Measurements from ENCODE around the gene TRDMT1. TPM values are rescaled to one million over a fixed set of nuclear protein-coding genes. Genes with fewer than 3 reads are reported as not detected.

Gene TRDMT1
- total RNA-seq, 1 experiment from 2014 or later = 4.2 TPM

DNA sequence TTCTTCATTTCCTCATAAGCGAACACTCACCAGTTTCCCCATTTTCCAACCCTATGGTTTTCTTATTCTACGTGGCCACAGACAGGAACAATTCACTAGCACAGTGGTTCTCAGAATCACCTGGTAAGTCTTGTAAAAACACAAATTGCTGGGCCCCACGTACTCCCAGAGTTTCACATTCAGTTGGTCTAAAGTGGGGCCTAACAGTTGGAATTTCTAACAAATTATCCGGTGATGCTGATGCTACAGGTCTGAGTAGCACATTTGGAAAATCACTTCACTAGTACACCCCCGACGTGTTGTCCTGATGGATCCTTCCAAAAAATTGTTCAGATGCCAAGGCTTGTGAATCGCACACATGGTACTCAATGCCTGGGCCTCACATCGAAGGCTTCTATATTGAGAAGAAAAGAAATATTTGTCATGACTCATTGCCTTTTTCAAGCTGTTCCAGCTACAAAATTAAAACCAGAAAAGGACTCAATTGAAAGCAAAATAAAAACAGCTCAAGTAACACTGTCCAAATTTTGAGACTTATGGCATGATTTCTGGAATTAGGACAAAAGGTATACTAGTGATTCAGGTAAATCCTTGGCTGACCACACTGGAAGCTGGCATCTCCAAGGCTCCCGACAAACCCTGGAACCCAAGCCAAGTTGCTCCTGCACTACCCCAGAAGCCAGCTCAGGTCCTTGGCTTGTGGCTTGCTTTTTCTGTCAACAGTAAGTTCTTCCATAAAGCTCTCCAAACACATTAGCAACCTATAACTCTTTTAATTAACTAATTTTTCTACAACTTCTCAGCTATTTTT, 13.7 kb upstream of the TRDMT1 start:
- H3F3A ChIP-seq (ENCODE audit: insufficient read depth, low read depth) = peaks cover 19% of the 10 kb centered on the region
- H3K27ac ChIP-seq = peak overlapping the region; percentile 83
- CTCF ChIA-PET = interaction anchor here (0.6 kb wide), 1 partner anchor 238 kb away, joined by 3 read pairs; no protein-coding TSS in a partner anchor
- peaks cover 35% of the 10 kb centered on the region for H3K4me1 ChIP-seq (replicated peaks; ENCODE audit: insufficient read depth)
- POLR2A ChIA-PET (ENCODE audit: unreplicated experiment) = no interaction called here
- H3K79me2 ChIP-seq (ENCODE audit: low read depth) = no peaks in the 10 kb centered on the region
- TF ChIP-seq, protein P1, sequence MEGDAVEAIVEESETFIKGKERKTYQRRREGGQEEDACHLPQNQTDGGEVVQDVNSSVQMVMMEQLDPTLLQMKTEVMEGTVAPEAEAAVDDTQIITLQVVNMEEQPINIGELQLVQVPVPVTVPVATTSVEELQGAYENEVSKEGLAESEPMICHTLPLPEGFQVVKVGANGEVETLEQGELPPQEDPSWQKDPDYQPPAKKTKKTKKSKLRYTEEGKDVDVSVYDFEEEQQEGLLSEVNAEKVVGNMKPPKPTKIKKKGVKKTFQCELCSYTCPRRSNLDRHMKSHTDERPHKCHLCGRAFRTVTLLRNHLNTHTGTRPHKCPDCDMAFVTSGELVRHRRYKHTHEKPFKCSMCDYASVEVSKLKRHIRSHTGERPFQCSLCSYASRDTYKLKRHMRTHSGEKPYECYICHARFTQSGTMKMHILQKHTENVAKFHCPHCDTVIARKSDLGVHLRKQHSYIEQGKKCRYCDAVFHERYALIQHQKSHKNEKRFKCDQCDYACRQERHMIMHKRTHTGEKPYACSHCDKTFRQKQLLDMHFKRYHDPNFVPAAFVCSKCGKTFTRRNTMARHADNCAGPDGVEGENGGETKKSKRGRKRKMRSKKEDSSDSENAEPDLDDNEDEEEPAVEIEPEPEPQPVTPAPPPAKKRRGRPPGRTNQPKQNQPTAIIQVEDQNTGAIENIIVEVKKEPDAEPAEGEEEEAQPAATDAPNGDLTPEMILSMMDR (conservative IDR thresholded peaks at IDR 0.05) = no peak
- TF ChIP-seq EZH2 (IDR thresholded peaks at IDR 0.05; ENCODE audit: low read depth) = no peak
- H3K4me3 ChIP-seq = no peak overlapping the region
- H4K20me1 ChIP-seq (ENCODE audit: insufficient read depth) = no peaks in the 10 kb centered on the region
- 0 out of 2 replicates have a peak overlapping the region, but pooled peaks have one; percentile 43 for H3K4me2 ChIP-seq
- no peaks in the 10 kb centered on the region for H3K9me3 ChIP-seq (ENCODE audit: insufficient read depth, low read depth)
- BruUV-seq (replicated peaks) = no TSS peak
- DNase-seq = no peak
- no peaks in the 10 kb centered on the region for H3K36me3 ChIP-seq (ENCODE audit: low read depth)
- H3K27me3 ChIP-seq (ENCODE audit: insufficient read depth, low read depth) = no peaks in the 10 kb centered on the region
- no peak overlapping the region for H2AFZ ChIP-seq
- no peaks in the 10 kb centered on the region for H3K9me2 ChIP-seq (ENCODE audit: insufficient read depth)
- intact Hi-C loops (cut with micrococcal nuclease; ENCODE audit: unreplicated experiment) = no loop called here

DNA sequence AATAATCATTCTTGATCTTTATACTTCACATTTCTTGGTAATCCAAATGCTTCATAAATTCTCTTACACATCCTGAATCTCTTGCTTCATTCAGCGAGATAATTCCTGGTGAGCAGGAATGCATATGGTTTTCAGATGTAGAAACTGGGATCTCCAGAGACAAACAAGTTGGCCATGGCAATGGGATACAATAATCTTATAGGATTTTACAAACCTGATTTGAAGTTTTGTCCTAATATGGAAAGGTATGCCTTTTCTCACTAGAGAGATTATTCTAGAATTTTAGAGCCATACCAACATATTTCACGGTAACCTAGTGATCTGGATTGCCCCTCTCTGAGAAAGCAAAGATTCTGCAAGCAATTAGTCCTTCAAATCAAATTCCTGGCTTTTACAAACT, 13.1 kb upstream of the TRDMT1 start:
- Histone ChIP-seq H3K4me2 (no peak overlapping the region), H3K4me3 (no peak overlapping the region), H3F3A (ENCODE audit: insufficient read depth, low read depth) (peaks cover 19% of the 10 kb centered on the region), H3K27ac (no peak overlapping the region), H4K20me1 (ENCODE audit: insufficient read depth) (no peaks in the 10 kb centered on the region), H3K9me3 (ENCODE audit: insufficient read depth, low read depth) (no peaks in the 10 kb centered on the region), H3K9me2 (ENCODE audit: insufficient read depth) (no peaks in the 10 kb centered on the region), H3K4me1 (replicated peaks; ENCODE audit: insufficient read depth) (peaks cover 39% of the 10 kb centered on the region), H3K27me3 (ENCODE audit: insufficient read depth, low read depth) (no peaks in the 10 kb centered on the region), H3K36me3 (ENCODE audit: low read depth) (no peaks in the 10 kb centered on the region), H2AFZ (no peak overlapping the region), H3K79me2 (ENCODE audit: low read depth) (no peaks in the 10 kb centered on the region)
- CTCF ChIA-PET = no interaction called here
- POLR2A ChIA-PET (ENCODE audit: unreplicated experiment) = interaction anchor here (0.6 kb wide), 1 partner anchor 16 kb away, joined by 5 read pairs; no protein-coding TSS in a partner anchor
- DNase-seq = no peak
- intact Hi-C loops (cut with micrococcal nuclease; ENCODE audit: unreplicated experiment) = no loop called here
- no peak for TF ChIP-seq EZH2 (IDR thresholded peaks at IDR 0.05; ENCODE audit: low read depth)
- TF ChIP-seq, protein P1 (conservative IDR thresholded peaks at IDR 0.05) = no peak
- BruUV-seq (replicated peaks) = no TSS peak

DNA sequence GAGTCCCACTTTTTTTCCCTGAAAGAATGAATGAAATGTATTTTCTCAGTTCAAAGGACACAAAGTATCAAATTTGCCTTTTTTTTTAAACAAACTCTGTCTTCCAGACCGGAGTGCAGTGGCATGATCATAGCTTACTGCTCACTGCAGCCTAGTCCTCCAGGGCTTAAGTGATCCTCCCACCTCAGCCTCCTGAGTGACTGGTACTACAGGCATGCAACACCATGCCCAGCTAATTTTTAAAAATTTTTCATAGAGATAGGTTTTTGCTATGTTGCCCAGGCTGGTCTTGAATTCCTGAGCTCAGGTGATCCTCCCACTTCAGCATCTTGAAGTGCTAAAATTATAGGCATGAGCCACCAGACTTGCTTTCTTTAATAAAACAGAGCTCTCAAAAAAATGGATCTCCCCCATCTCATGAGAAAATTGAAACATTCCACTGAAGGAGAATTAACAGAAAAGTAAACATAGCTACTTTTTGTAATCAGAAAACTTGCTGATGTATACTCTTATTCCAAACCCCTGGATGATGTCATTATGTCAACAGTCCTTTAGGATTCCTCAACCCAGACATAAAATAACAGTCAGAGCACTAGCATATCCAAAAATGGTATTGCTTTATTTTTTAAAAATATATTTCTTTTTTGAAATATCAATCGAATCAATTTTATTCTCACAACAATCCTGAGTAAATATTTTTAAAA, 12.3 kb upstream of the TRDMT1 start:
- H3K36me3 ChIP-seq (ENCODE audit: low read depth) = no peaks in the 10 kb centered on the region
- peak in 1 of 2 experiments; percentile 56 for DNase-seq
- ChIA-PET CTCF (interaction anchor here (0.6 kb wide), 1 partner anchor 17 kb away, joined by 4 read pairs; no protein-coding TSS in a partner anchor), POLR2A (ENCODE audit: unreplicated experiment) (interaction anchor here (0.6 kb wide), 1 partner anchor 17 kb away, joined by 5 read pairs; no protein-coding TSS in a partner anchor)
- TF ChIP-seq, protein P1 (conservative IDR thresholded peaks at IDR 0.05) = no peak
- TF ChIP-seq EZH2 (IDR thresholded peaks at IDR 0.05; ENCODE audit: low read depth) = no peak
- no peaks in the 10 kb centered on the region for H4K20me1 ChIP-seq (ENCODE audit: insufficient read depth)
- intact Hi-C loops (cut with micrococcal nuclease; ENCODE audit: unreplicated experiment) = no loop called here
- H3K79me2 ChIP-seq (ENCODE audit: low read depth) = no peaks in the 10 kb centered on the region
- H3K4me1 ChIP-seq (replicated peaks; ENCODE audit: insufficient read depth) = peaks cover 39% of the 10 kb centered on the region
- no TSS peak for BruUV-seq (replicated peaks)
- H3K27ac ChIP-seq = no peak overlapping the region
- H3K9me3 ChIP-seq (ENCODE audit: insufficient read depth, low read depth) = no peaks in the 10 kb centered on the region
- H2AFZ ChIP-seq = no peak overlapping the region
- no peaks in the 10 kb centered on the region for H3K9me2 ChIP-seq (ENCODE audit: insufficient read depth)
- H3F3A ChIP-seq (ENCODE audit: insufficient read depth, low read depth) = peaks cover 19% of the 10 kb centered on the region
- H3K4me2 ChIP-seq = peak overlapping the region; percentile 13; the same call in 1 of the 2 replicates
- H3K4me3 ChIP-seq = no peak overlapping the region
- no peaks in the 10 kb centered on the region for H3K27me3 ChIP-seq (ENCODE audit: insufficient read depth, low read depth)
